ENCODE data around the gene COL8A2.

The COL8A2 gene

DNA sequence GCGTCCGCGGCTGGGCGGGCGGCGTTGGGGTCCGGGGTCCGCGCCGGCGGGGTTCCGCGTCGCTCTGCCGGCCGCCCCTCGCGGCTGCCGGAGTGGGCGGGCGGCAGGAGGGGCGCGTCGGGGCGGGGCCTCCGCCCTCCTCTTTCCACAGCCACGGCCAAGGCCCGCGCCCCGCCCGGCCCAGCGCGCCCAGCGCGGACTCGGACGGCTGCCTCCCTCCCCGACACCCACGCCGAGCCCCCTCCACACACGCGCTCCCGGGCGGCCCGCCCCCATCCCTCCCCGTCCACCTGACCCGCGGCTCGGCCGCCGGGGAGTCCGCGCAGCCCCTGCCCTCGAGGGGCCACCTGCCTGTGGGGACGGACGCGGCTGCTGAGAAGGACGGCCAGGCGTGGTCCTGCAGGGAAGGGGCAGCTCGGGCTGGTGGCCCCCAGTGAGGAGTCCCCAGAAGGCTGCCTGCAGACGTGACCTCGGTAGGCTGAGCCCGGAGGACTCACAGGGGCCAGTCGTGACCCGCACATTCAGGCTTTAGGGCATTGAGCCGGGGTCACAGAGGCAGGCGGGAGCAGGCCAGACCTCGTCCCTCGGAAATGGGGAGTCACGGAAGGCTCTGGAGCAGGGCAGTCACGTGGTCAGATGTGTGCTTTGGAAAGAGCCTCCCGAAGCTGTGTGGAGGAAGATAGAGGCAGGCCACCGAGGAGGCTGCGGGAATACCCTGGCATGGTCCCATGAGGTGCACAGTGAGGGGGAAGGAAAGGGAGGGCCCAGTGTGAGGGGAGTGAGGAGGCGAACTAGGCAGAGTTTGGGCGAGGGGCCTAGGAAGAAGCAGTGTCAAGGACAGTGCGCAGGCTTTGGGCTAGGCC, at the start of gene COL8A2:
Gene COL8A2 (minus strand): TSS at position 94 of the 863 bp plus-strand sequence. CDS start 24,980 bp downstream, outside the sequence.
- H3K27me3 ChIP-seq (ENCODE audit: insufficient read depth, low read depth): no peaks in the 10 kb centered on the region
- H3K9ac ChIP-seq: no peak within 1 kb of the TSS
- no peaks in the 10 kb centered on the region for H4K20me1 ChIP-seq (ENCODE audit: insufficient read depth)
- H3K79me2 ChIP-seq (ENCODE audit: insufficient read depth, low read depth): no peaks in the 10 kb centered on the region
- no peak within 1 kb of the TSS for H3K4me2 ChIP-seq
- H3K27ac ChIP-seq: no peak within 1 kb of the TSS
- H3K4me1 ChIP-seq (ENCODE audit: low read depth, poor library complexity, severe bottlenecking): peaks cover 6% of the 10 kb centered on the region
- no peaks in the 10 kb centered on the region for H3K36me3 ChIP-seq (ENCODE audit: insufficient read depth)
- TF ChIP-seq, protein P1, sequence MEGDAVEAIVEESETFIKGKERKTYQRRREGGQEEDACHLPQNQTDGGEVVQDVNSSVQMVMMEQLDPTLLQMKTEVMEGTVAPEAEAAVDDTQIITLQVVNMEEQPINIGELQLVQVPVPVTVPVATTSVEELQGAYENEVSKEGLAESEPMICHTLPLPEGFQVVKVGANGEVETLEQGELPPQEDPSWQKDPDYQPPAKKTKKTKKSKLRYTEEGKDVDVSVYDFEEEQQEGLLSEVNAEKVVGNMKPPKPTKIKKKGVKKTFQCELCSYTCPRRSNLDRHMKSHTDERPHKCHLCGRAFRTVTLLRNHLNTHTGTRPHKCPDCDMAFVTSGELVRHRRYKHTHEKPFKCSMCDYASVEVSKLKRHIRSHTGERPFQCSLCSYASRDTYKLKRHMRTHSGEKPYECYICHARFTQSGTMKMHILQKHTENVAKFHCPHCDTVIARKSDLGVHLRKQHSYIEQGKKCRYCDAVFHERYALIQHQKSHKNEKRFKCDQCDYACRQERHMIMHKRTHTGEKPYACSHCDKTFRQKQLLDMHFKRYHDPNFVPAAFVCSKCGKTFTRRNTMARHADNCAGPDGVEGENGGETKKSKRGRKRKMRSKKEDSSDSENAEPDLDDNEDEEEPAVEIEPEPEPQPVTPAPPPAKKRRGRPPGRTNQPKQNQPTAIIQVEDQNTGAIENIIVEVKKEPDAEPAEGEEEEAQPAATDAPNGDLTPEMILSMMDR (conservative IDR thresholded peaks at IDR 0.05; ENCODE audit: low read depth, low read length): no peak
- H2AFZ ChIP-seq (ENCODE audit: low read depth): no peak within 1 kb of the TSS
- H3K4me3 ChIP-seq (IDR thresholded peaks at IDR 0.05; ENCODE audit: insufficient read depth, low read depth, low read length): no peak within 1 kb of the TSS

DNA sequence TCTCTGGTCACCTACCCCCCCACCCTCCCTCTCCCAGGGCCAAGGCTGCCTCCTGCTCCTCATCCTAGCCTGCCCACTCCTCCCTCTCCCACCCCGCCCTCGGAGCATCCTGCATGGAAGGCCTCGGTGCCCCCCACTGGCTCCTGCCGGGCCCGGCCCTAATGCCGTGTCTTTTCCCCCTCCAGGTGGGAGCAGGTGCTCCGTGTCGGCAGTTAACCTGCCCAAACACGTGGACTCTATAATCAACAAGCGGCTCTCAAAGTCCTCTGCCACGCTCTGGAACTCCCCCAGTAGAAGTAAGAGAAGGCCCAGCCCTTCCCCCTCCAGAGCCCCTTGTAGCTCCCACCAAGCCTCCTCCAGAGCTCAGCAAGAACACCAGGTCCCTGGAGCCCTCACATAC, 49.7 kb upstream of the COL8A2 start:
- Histone ChIP-seq H3K9ac (no peak overlapping the region), H3K36me3 (ENCODE audit: insufficient read depth) (no peaks in the 10 kb centered on the region; the same call in 1 of the 2 replicates), H3K4me1 (ENCODE audit: low read depth, poor library complexity, severe bottlenecking) (peaks cover 19% of the 10 kb centered on the region), H2AFZ (ENCODE audit: low read depth) (no peak overlapping the region), H3K27ac (peak overlapping the region; percentile 52), H3K79me2 (ENCODE audit: insufficient read depth, low read depth) (peaks cover 3% of the 10 kb centered on the region; the same call in 1 of the 2 replicates), H3K27me3 (ENCODE audit: insufficient read depth, low read depth) (no peaks in the 10 kb centered on the region), H4K20me1 (ENCODE audit: insufficient read depth) (no peaks in the 10 kb centered on the region), H3K4me2 (peak overlapping the region; percentile 36; the same call in 1 of the 2 replicates), H3K4me3 (IDR thresholded peaks at IDR 0.05; ENCODE audit: insufficient read depth, low read depth, low read length) (no peak overlapping the region)
- TF ChIP-seq, protein P1 (conservative IDR thresholded peaks at IDR 0.05; ENCODE audit: low read depth, low read length): no peak

DNA sequence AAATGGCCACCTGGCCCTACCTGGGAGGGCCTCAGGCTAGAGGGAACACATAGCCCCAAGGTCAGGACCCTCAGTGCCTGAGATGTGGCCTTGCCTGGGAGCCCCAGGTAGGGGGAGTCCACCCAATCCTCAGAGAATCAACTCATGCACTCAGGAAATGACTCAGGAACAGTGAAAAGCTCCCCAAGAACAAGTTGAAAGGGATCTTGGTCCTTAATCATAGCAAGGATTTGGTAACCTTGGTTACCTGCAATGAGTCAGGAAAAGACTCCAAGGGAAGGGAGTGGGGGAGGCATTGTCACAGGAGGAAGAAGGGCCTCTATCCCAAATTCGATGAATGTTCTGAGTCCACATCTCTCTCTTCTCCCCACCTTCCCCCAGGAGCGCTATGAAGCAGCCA, 48.0 kb upstream of the COL8A2 start:
- no peak overlapping the region for H3K4me2 ChIP-seq
- H2AFZ ChIP-seq (ENCODE audit: low read depth): no peak overlapping the region

DNA sequence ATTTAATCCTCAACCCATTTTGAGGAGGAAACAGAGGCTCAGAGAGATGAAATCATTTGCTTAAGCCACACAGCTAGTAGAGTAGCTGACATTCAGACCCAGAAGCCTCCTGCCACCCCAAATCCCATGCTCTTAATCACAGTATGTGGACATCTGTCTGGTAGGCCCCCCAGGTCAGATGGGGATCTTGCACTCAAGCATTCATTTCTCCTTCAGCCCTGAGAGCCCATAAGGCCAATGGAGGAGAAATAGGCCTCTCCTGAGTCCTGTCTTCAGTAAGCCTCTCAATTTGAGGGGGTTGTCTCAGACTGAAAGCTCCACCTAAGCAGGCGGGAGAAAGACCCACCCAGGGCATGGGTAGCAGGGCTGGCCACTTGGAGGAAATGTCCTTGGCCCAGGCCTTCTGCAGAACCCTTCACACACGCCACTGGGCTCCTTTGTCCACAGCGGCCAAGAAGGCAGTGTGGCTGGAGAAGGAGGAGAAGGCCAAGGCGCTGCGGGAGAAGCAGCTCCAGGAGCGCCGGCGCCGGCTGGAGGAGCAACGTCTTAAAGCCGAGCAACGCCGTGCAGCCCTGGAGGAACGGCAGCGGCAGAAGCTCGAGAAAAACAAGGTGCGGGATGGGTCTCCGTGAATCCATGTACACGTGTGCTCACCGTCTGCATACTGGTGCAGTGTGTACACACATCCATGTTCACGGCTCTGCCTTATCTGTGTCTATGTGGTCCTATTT, 47.2 kb upstream of the COL8A2 start:
- H4K20me1 ChIP-seq (ENCODE audit: insufficient read depth): 0 out of 2 replicates have a peak, but pooled peaks cover 2% of the 10 kb centered on the region
- H3K4me2 ChIP-seq: no peak overlapping the region
- no peak overlapping the region for H3K9ac ChIP-seq
- H3K79me2 ChIP-seq (ENCODE audit: insufficient read depth, low read depth): peaks cover 4% of the 10 kb centered on the region
- H3K4me1 ChIP-seq (ENCODE audit: low read depth, poor library complexity, severe bottlenecking): peaks cover 19% of the 10 kb centered on the region
- no peaks in the 10 kb centered on the region; the same call in 1 of the 2 replicates for H3K36me3 ChIP-seq (ENCODE audit: insufficient read depth)
- no peaks in the 10 kb centered on the region for H3K27me3 ChIP-seq (ENCODE audit: insufficient read depth, low read depth)
- no peak overlapping the region for H3K27ac ChIP-seq
- H3K4me3 ChIP-seq (IDR thresholded peaks at IDR 0.05; ENCODE audit: insufficient read depth, low read depth, low read length): no peak overlapping the region
- TF ChIP-seq, protein P1 (conservative IDR thresholded peaks at IDR 0.05; ENCODE audit: low read depth, low read length): no peak
- no peak overlapping the region for H2AFZ ChIP-seq (ENCODE audit: low read depth)

More for the DNA sequence above, 48.0 kb upstream of the COL8A2 start:
- TF ChIP-seq, protein P1 (conservative IDR thresholded peaks at IDR 0.05; ENCODE audit: low read depth, low read length): no peak
- no peaks in the 10 kb centered on the region for H3K27me3 ChIP-seq (ENCODE audit: insufficient read depth, low read depth)
- no peak overlapping the region for H3K4me3 ChIP-seq (IDR thresholded peaks at IDR 0.05; ENCODE audit: insufficient read depth, low read depth, low read length)
- peaks cover 3% of the 10 kb centered on the region; the same call in 1 of the 2 replicates for H3K79me2 ChIP-seq (ENCODE audit: insufficient read depth, low read depth)
- no peaks in the 10 kb centered on the region for H4K20me1 ChIP-seq (ENCODE audit: insufficient read depth)
- H3K4me1 ChIP-seq (ENCODE audit: low read depth, poor library complexity, severe bottlenecking): peaks cover 19% of the 10 kb centered on the region
- H3K9ac ChIP-seq: no peak overlapping the region
- no peak overlapping the region for H3K27ac ChIP-seq
- no peaks in the 10 kb centered on the region; the same call in 1 of the 2 replicates for H3K36me3 ChIP-seq (ENCODE audit: insufficient read depth)
